ENCODE data around the gene RBBP8NL.
"Not testable (repeated sequence)": the region's sequence is repeated elsewhere in the genome, so short reads cannot be mapped to it uniquely, and the experiment has no call there.

Gene RBBP8NL

GRCh38 chr20:62445553-62446340 is 18.4 kb upstream of the RBBP8NL start:
- no peak for DNase-seq (ENCODE audit: low read depth)

GRCh38 chr20:62444286-62444685 is 16.9 kb upstream of the RBBP8NL start:
- DNase-seq (ENCODE audit: low read depth), result no peak

GRCh38 chr20:62441987-62442539 is 14.7 kb upstream of the RBBP8NL start:
- no peak for DNase-seq (ENCODE audit: low read depth)

DNA sequence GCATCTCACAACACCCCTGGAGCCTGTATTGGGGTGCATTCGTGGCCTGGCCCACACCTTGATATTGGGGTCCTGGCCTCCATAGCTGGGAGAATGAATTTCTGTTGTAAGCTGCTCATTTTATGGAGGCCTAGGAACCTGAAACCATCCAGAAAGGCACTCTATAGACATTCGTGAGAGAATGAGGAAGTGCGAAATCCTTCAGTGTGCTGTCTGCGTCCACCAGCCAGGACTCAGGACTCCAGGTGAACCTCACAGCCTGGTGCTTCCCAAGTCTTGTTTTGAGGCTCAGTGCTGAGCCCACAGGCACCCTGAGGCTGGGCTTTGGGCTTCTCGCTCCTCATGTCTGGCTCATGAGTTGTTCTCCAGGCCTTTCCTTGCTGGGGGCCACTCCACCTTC is 11.9 kb upstream of the RBBP8NL start:
- DNase-seq (ENCODE audit: low read depth), result no peak

GRCh38 chr20:62437927-62438326 is 10.6 kb upstream of the RBBP8NL start:
- DNase-seq (ENCODE audit: low read depth), result no peak

- no peak for DNase-seq (ENCODE audit: low read depth)
Observed at GRCh38 chr20:62437496-62437895, 10.2 kb upstream of the RBBP8NL start.

DNA sequence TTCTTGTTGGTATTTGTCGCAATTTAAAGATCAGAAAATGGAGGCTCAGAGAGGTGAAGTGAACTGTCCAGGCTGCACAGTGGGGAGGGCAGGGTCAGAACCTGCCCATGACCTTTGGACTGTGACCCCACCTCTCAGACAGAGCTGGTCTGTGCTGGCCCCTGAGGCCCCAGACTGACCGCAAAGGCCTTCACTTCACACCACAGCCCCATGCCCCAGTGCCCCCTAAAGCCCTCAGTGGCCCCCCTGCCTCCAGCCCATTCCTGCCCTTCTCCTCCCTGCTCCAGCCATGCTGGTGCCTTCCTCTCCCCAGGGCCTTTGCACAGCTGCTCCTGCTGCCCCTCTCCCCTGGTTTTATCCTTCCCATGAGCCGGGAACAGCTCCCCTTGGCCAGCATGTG is 9.4 kb upstream of the RBBP8NL start:
- DNase-seq (ENCODE audit: low read depth), result no peak

GRCh38 chr20:62433658-62434497 is 6.5 kb upstream of the RBBP8NL start:
- no peak for DNase-seq (ENCODE audit: low read depth)

DNA sequence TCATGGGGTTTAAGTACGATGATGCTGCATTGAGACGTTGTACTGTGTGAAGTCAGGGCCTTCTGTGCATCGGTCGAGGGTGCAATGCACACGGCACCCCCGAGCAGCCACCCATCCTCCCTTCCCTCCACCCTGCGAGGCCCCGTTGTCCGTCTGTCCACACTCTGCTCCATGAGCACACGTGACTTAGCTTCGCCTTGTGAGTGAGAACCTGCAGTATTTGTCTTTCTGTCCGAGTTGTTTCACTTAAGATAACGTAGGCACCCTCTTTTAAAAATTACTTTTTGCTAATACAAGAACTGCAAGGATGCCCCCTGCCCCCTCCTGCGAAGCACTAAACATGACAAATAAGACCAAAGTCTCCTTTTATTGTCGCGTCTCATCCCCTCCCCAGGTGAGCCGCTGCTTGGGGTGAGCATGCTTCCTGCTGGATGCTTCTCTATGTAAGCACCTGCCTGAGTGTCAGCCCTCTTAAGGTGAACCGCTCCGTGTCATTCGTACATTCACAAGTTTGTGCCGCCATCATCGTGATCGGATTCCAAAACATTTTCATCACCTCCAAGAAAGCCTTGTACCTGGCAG is 3.6 kb upstream of the RBBP8NL start:
- no peak for DNase-seq (ENCODE audit: low read depth)

DNA sequence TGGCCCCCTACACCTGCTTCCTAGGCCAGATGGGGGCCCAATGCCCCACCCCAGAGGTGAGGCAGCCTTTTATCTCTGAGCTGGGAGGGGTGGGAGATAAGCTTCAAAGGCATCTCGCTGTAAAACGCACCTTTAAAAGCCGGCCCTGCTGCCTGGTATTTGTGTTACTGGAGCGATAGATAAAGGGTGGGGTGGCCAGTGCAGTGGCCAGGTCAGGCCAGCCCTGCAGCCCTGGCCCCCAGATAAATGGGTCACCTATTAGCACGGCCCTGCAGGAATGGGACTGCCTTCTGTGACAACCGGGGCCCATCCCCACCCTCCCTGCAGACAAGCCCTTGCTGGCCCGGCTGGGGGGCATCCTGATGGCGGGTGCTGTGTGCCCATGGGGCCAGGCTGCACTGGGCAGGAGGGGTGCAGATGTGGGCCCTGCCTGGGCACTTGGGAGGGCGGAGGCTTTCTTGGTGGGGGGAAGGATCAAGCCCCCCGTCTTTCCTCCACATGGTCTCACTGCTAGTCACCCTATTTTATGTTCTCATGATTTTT is 3.0 kb upstream of the RBBP8NL start:
- no peak for DNase-seq (ENCODE audit: low read depth)

DNA sequence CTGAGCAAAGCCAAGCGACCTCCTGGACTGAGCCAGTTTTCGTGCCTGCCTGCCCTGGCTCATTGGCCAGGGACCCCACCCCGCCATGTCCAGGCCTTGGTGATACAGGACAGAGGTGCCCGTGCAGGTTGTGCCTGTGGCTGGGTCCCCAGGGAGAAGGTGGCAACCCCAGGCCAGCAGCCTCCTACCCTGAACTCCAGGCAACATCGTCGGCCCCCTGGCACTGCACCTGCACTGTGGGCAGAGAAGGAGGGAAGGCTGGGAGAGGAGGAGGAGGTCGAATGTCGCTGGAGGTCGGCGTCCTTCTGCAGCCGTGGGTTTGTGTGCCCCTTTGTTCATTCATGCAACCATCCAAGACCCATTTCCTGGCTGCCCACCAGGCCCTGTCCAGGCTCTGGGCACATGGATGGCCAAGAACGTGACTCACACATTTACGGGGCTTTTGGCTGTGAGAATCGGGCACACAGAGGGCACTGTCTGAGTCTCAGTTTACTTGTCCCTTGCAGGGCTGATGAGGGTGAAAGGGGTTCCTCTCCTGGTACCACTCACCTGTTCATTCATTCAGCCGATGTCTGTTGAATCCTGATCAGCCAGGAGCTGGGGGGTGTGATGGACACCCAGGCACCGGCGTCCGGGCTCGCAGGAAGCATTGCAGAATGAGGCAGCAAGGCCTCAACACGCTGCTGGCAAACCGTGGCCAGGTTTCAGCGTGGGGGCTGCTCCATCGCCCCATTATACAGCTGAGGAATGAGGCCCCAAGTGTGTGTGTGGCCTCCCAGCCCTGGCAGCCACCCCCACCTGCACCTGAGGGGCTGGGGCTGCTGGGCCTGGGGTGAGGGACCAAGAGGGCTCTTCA is 2.3 kb upstream of the RBBP8NL start:
- DNase-seq (ENCODE audit: low read depth), result no peak

GRCh38 chr20:62428396-62429295 is 1.3 kb upstream of the RBBP8NL start:
- DNase-seq (ENCODE audit: low read depth), result no peak

DNA sequence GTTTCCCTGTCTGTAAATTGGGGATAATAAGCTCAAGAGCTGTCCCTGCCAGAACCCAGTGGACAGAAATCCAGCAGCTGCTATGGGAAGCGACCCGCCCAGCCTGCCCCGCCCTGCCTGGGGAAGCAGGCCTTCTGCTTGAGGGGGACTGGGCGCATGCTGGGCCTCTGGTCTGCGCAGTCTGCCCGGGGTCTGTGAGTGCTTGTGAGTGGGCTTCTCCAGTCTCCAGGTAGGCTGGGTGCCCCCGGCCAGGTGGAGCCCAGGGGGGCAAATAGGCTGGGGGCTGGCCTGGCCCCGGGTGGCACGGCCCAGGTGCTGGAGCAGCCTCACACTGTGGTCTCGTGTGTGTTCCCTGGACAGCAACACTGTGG is 648 bp upstream of the RBBP8NL start:
- no peak for DNase-seq (ENCODE audit: low read depth)

- no peak for DNase-seq (ENCODE audit: low read depth)
Observed at GRCh38 chr20:62426699-62427131, 624 bp downstream of the RBBP8NL start.

- not testable (repeated sequence) for DNase-seq (ENCODE audit: low read depth)
Observed at GRCh38 chr20:62426059-62426348, 1.3 kb downstream of the RBBP8NL start.

DNA sequence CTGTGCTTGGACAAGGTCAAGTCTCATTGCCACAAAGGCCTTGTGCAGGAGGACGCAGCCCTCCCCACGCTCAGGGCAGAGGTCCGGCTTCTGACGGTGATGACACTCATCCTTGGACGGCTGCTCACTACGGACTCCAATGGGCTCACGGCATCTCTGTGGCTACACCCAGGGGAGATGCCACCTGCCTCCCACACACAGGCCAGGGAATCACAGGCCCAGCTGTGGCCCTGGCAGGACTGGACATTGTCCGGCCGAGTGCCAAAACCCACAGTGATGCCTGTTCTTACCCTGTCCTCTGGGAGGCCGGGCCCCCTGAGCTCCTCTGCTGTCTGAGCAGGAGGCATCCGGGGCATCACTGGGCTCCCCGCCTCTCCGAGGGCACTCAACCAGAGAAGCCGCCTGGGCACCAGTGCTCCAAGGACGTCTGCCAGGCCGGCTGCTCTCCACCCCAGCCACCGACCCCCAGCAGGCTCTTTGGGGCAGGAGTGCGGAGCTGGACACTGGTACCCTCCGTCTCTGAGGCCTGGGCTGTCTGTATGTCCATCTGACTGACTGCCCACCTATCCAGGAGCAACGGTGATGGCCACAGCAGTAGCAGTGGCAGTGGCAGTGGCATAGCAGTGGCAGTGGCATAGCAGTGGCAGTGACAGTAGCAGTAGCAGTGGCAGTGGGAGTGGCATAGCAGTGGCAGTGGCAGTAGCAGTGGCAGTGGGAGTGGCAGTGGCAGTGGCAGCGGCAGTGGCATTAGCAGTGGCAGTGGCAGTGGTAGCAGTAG is 1.9 kb downstream of the RBBP8NL start:
- no peak for DNase-seq (ENCODE audit: low read depth)

- DNase-seq (ENCODE audit: low read depth), result no peak
Observed at GRCh38 chr20:62424249-62425107, 2.9 kb downstream of the RBBP8NL start.

DNA sequence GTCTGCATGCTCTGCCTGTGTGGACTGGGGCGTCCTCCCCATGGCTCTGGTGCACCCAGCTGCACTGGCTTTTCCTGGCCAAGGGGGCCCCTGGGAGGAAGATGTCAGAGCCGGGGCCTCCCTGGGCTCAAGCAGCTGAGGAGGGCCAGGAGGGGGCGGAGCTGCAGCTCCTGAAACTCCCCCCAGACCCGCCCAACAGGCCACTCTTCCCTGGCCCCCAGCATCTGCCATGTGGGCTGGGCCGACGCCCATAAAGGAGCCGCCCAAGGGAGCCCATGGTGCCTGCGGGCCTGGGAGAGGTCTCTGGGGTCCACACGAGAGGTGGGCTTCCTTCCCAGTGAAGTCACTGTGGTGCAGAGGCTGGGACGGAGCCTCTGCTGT is 4.0 kb downstream of the RBBP8NL start:
- no peak for DNase-seq (ENCODE audit: low read depth)
